Right renal cortex interstitium (tissue), 3 donors: Measurements from ENCODE around the gene EIF3L. TPM values are rescaled to one million over a fixed set of nuclear protein-coding genes. Genes with fewer than 3 reads are reported as not detected.

Experiments used
- DNase-seq, 3 donors: peaks; one replicate each; pipeline ENCODE4 v3.0.0-alpha.2; 2013; ENCODE audit warnings: low read depth in 3 of 3, low spot score in 2 of 3
- polyA plus RNA-seq, 3 donors: library from polyadenylated mRNA; unstranded; fragments of 120-200 nt; gene quantifications; one replicate each; pipeline ENCODE4 v1.2.1, GENCODE V29; 2013; ENCODE audit not compliant: insufficient read length in 3 of 3

The EIF3L gene
- polyA plus RNA-seq, 3 donors, result 1,125 to 1,137 (median 1,131) TPM

GRCh38 chr22:37925767-37926166 lies 76.5 kb downstream of the EIF3L start:
- no peak for DNase-seq

GRCh38 chr22:37926358-37926757 lies 77.1 kb downstream of the EIF3L start:
- DNase-seq, result no peak

- no peak for DNase-seq
Measured at GRCh38 chr22:37926771-37927636, 77.8 kb downstream of the EIF3L start.

- no peak for DNase-seq
Measured at GRCh38 chr22:37927637-37927936, 78.4 kb downstream of the EIF3L start.

- DNase-seq, result no peak
Measured at GRCh38 chr22:37929390-37929789, 80.2 kb downstream of the EIF3L start.

GRCh38 chr22:37930270-37930951 lies 81.2 kb downstream of the EIF3L start:
- DNase-seq, result no peak

- no peak for DNase-seq
Measured at GRCh38 chr22:37930952-37931440, 81.8 kb downstream of the EIF3L start.

- no peak for DNase-seq
Measured at GRCh38 chr22:37931893-37932389, 82.7 kb downstream of the EIF3L start.

- DNase-seq, result no peak
Measured at GRCh38 chr22:37932401-37932800, 83.2 kb downstream of the EIF3L start.

- DNase-seq, result no peak
Measured at GRCh38 chr22:37932821-37933578, 83.8 kb downstream of the EIF3L start.

- no peak for DNase-seq
Measured at GRCh38 chr22:37933711-37934376, 84.6 kb downstream of the EIF3L start.

Other genes starting within 250 kb of the EIF3L start
- 10 to 100 TPM; 37.6 to 44.5 (median 38.9) TPM for gene GGA1, start 240.6 kb upstream of the EIF3L start, polyA plus RNA-seq
- 10 to 100 TPM; 19.7 to 26.6 (median 21.1) TPM for gene SH3BP1, start 209.8 kb upstream of the EIF3L start, polyA plus RNA-seq
- gene PDXP, start 190.7 kb upstream of the EIF3L start, polyA plus RNA-seq, result 10 to 100 TPM; 16.4 to 17.7 (median 16.8) TPM
- gene LGALS1, start 173.8 kb upstream of the EIF3L start, polyA plus RNA-seq, result 100 to 1,000 TPM; 308 to 363 (median 348) TPM
- gene NOL12, start 163.1 kb upstream of the EIF3L start, polyA plus RNA-seq, result 10 to 100 TPM; 17.4 to 17.8 (median 17.8) TPM
- gene TRIOBP, start 152.4 kb upstream of the EIF3L start, polyA plus RNA-seq, result 10 to 100 TPM; 55.9 to 67.6 (median 59.4) TPM
- 10 to 100 TPM; 12.4 to 14.3 (median 12.6) TPM for gene GCAT, start 41.5 kb upstream of the EIF3L start, polyA plus RNA-seq
- not detected for gene GALR3, start 26.0 kb upstream of the EIF3L start, polyA plus RNA-seq
- 10 to 100 TPM; 22.7 to 27.1 (median 26.4) TPM for gene ANKRD54, start 5.1 kb upstream of the EIF3L start, polyA plus RNA-seq
- gene MICALL1, start 56.9 kb downstream of the EIF3L start, polyA plus RNA-seq, result 10 to 100 TPM; 24.4 to 28.9 (median 27.2) TPM
- 1 to 10 TPM; 5.8 to 6.5 (median 5.9) TPM for gene C22orf23, start 104.2 kb downstream of the EIF3L start, polyA plus RNA-seq
- 10 to 100 TPM; 66.2 to 78.4 (median 72.5) TPM for gene POLR2F, start 104.3 kb downstream of the EIF3L start, polyA plus RNA-seq
- gene SOX10, start 135.1 kb downstream of the EIF3L start, polyA plus RNA-seq, result under 1 TPM; 0.46 to 0.86 (median 0.62) TPM
- gene PICK1, start 208.0 kb downstream of the EIF3L start, polyA plus RNA-seq, result 10 to 100 TPM; 26.6 to 32.0 (median 28.1) TPM
- 1 to 10 TPM in 1 of 3 donors, under 1 TPM in 2; 0.24 to 1.0 (median 0.76) TPM for gene SLC16A8, start 234.8 kb downstream of the EIF3L start, polyA plus RNA-seq